DMS 273 (cell line): ENCODE data around the gene ARHGAP8.
"Not testable (repeated sequence)": the region's sequence is repeated elsewhere in the genome, so short reads cannot be mapped to it uniquely, and the experiment has no call there.

Experiments
- DNase-seq: peaks from one replicate; lab custom pipeline; 2025; ENCODE audit not compliant: unreplicated experiment; lab: John Stamatoyannopoulos, UW

The ARHGAP8 gene

DNA sequence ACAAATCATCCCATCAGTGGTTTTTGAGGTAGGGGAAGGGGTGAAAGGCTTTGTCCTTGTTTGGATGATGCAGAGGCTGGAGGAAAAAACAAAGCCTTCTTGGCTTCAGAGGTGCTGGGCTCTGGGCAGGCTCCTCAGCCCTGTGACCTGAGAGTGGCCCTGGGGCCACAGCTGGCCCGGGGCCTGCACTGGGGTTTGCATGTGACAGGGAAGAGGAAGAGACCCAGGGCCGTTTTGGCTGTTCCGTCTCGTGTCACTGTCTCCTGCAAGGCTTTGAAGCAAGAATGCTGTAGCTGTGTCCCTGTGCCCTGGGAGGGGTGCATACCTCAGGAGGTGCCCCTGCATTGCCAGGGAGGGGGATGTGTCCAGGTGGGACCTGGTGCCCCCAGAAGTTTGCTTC lies 12.6 kb downstream of the ARHGAP8 start:
- no peak for DNase-seq

DNA sequence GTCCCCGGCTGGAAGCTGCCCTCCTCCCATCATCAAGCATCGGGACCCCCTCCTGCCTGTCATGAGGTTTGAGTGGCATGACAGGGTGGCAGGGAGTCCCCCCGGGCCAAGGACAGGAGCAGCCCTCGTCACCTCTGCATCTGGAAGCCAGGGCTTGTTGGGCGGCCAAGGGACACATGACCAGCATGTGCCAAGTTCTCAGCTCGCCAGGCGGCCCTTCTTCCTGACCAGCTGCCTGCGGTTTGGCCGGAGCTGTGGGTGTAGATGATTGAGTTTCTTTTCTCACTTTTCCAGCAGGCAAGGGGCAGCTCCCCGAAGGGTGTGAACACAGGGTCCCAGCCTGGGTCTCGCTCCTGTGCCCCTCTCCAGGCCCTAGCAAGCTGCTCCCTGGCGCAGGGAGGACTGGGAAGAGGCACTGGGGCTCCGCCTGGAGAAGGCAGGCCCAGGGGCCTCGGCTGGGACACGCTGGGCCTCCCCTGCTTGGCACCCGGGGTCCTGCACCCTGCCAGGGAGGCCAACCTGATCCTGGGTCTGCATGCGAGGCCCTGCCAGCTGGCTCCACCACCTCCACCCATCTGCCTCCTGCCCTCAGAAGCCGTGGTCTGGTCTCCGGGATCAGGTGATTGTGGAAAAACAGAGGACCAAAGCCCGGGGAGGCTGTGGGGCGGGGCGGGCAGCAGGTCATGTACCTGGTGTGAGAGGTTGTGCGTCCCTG lies 13.4 kb downstream of the ARHGAP8 start:
- DNase-seq = no peak

DNA sequence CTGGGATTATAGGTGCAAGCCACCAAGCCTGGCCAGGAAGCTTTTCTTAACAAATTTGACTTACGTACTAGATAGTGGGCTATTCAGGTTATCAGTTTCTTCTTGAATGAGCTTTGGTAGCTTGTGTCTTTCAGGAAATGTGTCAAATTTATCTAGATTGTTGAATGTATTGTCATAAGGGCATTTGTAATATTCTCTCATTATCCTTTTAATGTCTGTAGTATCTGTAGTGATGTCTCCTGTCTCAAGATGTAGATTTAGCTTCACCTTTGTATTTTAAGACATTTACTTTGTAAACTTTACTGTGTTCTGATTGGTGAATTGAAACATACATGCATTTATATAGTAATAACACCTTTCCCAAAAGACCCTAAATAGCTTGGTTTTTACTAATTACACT lies 20.7 kb downstream of the ARHGAP8 start:
- no peak for DNase-seq

DNA sequence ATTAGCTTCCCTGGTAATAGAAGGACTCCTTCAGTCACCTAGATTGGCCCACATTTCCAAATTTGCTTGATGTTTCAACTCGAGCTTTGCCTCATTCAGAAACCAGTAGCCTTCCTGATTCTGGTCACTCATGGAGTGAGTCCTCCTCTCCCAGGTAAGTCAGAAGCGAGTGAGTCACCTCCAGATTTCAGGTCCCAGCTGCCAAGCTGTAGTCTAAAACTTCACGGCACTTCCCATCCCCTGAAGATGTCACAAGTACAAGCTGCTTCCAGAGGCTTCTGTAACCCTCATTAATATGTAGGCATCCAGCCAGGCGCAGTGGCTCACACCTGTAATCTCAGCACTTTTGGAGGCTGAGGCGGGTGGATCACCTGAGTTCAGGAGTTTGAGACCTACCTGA lies 23.5 kb downstream of the ARHGAP8 start:
- no peak for DNase-seq

DNA sequence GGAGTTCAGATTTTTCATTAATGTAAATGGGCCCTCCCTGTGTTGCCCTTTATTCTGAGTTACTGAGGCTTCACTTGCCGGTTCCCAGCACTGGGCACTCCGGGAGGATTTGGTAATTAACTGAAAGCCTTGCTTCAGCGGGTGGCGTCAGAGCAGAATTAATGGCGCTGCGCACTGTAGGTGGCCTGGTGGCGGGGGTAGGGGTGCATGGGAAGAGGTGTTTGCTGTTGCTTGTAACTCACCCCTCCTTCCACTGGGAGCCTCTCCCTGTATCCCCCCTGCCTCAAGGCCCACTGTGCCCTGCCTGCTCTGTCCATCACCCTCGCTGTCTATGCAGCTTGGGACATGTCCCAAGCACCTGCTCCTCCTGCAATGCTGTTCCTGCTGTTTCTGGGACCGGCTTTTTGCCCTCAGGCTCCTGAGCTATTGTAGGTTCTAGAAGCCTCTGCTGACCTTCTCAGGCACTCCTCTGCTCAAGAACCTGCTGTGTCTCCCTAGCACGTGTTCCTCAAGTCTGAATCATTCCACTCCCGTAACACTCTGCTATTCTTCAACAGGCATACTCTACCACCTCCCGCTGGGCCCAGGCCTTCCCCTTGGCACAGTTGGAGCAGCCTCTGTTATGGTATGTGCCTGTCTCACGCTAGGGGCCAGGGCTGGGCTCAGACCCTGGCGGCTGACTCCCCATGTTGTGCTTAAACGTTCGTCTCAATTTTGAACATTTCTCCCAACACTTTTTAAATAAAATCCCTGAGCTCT lies 24.4 kb downstream of the ARHGAP8 start:
- no peak for DNase-seq

DNA sequence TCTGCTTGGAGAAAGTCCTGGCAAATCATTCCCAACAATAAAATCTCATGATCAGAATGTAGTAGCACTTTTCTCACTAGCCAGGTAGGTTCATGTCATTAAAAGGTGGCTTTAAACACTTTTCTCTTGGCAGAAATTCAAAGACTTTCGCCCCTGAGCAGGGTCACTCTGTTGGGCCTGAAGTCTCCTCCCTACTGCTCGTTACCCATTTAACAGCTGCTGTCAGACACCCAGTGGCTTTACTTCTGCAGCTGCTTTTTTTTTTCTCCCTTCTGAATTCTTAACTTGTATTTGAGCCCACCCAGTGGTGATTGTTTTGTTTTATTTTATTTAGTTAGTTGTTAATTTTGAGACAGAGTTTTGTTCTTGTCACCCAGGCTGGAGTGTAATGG lies 25.0 kb downstream of the ARHGAP8 start:
- DNase-seq = peak; percentile 13

DNA sequence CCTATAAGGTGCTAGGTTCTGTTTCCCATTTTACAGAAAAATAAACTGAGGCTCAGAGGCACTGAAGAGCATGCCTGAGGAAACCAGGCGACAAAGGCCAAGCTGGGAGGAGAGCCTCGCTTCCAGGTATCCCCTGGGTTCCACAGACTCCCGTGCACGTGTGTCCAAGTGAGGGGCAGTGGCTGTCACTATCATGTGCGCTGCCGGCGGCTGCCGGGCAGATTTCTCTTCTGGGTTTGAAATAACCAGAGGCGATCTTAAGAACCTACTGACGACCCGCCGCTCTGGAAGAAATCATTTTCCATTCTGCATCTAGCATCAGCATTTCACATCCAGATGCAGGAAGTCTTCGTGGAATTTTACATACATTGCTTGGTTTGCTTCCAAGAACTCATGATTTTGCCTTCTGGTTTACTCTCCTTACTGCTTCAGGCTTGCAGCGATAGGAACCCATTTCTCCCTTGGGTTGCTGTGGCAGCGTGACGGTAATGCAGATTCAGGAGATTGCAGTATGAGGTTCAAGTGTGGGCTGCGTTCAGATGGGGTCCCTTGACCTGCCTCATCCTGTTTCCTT lies 28.6 kb downstream of the ARHGAP8 start:
- no peak for DNase-seq

DNA sequence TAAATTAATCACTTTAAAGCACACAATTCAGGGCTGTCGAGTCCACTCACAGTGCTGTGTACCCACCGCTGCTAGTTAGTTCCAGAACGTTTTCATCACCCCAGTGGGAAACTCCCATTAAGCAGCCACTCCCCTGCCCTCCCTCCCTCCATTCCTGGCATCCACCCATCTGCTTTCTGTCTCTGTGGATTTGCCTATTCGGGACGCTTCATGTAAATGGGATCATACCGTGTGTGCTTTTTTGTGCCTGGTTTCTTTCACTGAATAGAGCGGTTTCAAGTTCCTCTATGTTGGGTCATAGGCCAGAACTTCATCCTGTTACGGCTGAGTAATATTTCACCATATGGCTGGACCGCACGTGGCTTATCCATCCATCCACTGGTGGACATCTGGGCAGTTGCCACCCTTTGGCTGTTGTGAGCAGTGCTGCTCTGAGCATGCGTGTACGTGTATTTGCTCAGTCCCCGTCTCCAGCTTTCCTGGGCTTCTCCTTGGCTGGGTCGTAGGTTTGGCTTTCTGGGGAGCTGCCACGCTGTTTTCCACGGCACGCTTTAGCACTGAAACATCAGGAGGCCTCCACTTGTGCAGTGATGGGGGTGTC lies 30.1 kb downstream of the ARHGAP8 start:
- peak; percentile 60 for DNase-seq

DNA sequence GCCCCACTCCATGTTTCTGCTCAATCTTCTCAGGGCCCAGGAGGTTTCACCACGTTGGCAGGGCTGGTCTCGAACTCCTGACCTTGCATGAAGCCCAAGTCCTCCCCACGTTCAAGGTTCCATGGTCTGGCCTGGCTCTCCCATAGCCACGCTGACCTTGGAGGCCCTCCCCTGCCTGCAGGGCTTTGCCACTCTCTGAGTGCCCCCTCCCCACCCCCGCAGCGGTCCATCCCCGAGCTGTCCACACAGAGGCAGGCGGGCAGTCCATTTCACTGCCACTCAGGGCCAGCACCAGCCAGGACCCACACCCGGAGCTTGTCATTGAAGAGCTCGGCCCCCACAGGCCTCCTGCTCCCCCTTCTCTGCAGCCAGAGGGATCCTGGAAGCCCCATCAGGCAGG lies 30.7 kb downstream of the ARHGAP8 start:
- no peak for DNase-seq

DNA sequence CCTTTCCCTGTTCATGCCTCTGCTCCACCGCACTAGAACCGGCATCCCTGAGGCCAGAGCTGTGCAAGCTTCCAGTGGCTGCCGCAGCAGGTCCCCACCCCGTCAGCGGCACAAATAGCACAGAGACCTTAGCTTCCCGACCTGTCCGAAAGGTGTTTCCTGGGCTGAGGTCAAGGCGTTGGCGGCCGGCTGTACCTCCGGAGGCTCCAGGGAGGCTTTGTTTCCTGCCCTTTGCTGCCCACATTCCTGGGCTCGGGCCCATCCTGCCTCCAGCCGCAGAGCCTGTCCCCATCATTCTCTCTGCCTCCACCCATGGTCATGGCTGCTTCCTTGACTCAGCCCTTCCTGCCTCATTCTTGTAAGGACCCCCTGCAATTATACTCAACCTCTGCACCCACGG lies 31.2 kb downstream of the ARHGAP8 start:
- no peak for DNase-seq

DNA sequence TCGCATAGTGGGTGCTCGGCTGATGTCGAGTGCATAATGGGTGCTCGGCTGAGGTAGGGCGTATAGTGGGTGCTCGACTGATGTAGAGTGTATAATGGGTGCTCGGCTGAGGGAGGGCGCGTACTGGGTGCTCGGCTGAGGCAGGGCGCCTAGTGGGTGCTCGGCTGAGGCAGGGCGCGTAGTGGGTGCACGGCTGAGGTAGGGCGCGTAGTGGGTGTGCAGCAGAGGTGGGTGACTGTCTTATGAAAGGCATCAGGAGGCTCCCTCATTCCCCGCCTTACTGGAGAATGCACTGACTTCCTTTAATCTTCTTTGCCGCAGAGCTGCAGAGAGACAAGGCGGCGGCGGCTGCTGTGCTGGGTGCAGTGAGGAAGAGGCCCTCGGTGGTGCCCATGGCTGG lies 33.8 kb downstream of the ARHGAP8 start:
- DNase-seq = no peak

DNA sequence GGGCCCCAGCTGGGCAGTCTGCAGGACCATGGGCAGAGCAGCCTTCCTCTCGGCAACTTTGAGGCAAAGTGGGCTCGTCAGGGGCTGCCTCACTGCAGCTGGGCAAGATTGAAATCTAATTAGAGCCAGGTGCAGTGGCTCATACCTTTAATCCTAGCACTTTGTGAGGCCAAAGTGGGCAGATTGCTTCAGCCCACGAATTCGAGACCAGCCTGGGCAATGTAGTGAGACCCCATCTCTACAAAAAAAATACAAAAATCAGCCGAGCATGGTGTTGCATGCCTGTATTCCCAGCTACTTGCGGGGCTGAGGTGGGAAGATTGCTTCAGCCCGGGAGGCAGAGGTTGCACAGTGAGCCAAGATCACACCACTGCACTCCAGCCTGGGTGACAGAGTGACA lies 34.2 kb downstream of the ARHGAP8 start:
- DNase-seq = no peak

DNA sequence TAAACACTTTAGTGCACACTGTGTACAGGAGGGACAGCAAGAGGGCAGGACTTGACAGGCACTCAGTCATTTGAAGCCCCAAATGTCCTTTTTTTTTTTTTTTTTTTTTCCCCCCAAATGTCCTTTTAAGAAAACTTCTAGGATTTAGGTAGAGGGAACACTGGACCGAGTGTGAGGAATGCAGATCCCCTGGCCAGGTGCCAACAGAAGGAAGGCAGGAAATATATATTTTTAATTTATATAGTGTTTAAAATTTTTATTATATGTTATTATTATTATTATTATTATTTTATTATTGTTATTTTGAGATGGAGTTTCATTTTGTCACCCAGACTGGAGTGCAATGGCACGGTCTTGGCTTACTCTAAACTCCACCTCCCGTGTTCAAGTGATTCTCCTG lies 35.5 kb downstream of the ARHGAP8 start:
- DNase-seq = no peak

DNA sequence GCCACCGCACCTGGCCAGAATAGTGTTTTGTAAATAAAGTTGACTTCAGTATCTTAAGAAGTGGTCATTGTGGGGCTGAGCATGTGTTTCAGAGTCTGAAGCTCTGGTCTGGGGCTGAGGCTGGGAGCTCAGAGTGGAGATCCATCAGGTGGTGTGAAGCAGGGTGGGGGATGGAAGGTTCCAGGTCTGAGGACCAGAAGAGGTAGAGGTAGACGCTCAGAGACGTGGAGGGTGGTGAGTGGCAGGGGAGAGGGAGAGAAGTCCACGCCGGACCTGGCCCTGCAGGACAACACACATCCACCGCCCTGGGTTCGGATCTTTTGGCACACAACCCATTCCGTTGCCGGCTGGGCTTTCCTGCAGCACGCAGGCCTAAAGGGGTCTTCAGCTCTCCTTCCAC lies 40.7 kb downstream of the ARHGAP8 start:
- no peak for DNase-seq

DNA sequence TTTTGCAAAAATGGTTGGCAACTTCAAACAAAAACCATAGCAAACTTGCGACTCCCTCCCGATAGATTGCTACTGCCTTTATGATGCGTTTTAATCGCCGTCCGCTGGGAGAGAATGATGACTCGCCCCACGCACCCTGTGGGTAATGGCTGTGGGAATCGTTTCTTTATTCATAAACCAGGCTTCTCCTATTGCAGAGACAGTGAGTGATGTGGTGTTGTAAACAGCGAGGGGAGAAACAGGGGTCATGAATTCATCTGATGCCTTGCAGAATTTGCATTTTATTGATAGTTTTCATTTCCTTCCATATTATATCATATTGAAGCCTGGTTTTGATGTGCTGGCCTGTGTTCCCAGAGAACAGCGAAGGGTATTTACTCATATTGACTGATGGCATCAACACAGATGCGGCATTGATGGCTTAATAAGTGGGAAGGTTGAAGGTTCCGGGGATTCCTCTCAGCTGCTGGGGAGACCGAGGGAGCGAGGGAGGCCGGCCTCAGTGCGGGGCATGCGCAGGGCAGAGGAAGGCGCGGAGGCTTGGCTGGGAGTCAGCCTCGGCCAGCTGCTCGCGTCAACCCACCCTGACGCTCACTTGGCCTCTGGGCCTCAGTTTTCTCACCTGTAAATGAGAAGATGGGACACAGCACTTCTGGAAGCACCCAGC lies 41.3 kb downstream of the ARHGAP8 start:
- no peak for DNase-seq

DNA sequence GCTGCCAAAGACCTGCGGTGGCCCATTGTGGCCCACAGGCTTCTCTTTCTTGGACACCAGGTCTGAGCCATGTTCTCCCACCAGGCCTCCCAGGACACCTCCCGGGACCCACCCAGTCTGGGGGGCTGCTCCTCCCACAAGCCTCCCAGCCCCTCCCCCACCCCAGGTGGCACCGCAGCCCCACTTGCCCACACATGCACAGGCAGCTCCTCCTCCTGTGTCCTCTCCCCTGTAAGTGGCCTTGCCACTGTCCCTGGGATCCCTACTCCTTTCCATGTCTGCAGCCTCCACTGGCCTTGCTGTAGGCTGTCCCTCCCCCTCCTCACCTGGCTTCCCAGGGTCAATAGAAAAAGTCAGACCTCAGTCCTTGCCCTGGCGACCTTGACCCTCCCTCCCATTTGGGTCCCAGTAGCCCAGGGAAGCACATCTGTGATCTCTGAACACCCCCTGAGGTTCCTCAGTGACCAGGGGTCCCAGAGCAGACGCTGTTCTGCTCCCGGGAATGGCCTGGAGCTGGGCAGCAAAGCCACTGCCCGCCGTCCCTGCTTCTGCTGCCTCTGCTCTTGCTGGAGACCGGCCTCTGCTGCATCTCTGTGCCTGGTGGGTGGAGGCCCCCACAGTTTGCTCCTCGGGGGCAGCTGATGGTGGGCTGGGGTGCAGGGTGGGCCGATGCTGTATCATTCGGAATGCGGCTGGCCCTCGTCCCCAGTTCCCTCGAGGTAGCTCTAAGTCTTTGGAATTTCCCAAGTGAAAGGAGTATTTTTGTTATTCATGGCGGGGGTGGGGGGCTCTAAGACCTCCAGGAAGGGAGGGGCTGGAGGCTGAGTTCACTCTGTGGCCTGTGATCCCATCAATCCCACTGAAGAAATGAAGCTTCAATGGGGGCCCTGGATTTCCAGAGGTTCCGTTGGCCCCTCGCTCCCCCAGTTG lies 43.6 kb downstream of the ARHGAP8 start:
- no peak for DNase-seq

DNA sequence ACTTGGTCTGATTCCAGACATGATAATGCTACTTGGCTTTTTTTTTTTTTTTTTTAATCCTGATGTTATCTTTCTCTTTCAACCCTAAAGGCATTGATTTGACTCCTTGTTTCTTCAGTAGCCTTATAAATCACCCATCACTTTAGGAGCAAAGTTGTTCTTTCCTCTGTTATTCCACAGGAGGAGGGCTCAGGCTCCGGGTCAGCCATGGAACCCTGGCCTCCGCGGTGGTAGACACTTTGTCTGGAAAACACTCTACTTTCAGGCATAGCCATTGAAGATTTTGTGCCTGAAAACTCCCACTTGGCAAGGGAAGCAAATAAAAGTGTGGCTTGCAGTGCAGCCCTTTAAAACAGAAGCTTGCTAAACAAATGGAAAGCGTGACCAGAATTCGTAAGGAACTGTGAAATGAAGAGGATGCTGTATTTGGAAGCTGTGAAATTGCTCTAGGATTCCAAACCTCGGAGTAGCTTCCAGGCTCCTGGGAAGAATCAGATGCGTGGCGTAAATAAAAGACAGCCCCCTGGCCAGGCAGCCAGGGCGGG lies 44.9 kb downstream of the ARHGAP8 start:
- DNase-seq = no peak

DNA sequence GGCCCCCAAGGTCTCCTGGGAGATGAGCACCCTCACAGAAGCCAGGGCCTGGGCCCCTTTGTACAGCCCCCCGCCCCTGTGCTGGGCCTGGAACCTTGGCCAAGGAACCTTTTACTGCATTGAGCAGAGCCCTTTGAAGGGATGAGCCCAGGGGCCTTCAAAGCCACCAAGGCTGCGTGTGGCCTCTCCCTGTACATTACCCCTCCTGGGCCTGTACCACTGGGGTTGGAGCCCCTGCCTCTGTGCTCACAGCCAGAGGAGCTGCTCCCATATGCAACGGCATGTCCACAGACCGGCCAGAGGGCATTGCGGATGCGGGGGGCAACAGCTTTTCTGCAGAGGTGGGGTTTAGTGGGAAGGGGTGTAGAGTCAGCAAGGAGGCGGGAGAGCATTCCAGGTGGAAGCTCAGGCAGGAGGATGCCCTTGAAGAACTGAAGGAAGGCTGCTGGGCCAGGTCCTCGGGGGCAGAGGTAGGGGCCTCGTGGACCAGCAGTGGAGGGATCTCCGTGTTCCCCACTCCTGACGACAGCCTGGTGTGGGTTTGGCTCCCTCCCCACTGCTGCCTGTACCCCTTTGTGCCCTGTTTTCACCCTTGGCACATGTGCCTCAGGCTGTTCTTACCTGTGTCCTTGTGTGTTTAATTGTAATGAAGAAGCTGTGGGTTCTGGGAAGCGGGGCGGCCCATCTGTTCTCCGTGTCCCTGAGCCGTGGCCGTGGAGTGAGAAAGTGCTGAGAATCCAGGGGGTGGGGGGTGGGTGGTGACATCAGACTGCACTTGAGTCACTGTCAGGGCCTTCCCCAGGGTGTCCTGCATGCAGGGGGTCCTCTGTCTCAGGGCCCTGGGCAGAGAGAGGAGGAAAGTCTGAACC lies 46.9 kb downstream of the ARHGAP8 start:
- no peak for DNase-seq

DNA sequence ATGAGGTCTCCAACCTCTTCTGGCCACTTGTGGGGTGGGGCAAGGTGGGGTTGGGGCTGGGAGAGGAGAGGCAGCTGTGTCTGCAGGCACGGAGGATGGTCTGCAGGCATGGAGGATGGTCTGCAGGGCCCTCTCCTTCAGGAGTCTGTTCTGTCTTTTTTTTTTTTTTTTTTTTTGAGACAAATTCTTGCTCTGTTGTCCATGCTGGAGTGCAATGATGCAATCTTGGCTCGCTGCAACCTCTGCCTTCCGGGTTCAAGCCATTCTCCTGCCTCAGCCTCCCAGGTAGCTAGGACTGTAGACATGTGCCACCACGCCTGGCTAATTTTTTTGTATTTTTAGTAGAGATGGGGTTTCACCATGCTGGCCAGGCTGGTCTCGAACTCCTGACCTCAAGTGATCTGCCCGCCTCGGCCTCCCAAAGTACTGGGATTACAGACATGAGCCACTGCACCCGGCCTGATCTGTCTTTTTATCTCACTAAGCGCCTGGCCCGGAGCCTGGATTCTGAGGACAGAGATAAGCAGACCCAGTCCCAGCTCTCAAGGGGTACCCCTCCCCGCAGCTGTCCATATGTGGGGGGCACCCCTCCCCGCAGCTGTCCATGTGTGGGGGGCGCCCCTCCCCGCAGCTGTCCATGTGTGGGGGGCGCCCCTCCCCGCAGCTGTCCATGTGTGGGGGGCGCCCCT lies 47.7 kb downstream of the ARHGAP8 start:
- DNase-seq = not testable (repeated sequence)
